Esophagus squamous epithelium (tissue), 4 donors: ENCODE results near the gene L3MBTL2.

Source experiments
- POLR2A ChIP-seq, 4 donors: fragments of 450-650 bp; IDR thresholded peaks; one replicate each; pipeline ENCODE4 v1.6.1; 2017; ENCODE audit warnings: antibody characterized with exemption in 4 of 4, mild to moderate bottlenecking in 4 of 4, moderate library complexity in 3 of 4
- TF ChIP-seq, protein P1 (sequence below), 6 experiments: fragments of 450-650 bp in 4 of 6; fragments of 200-600 bp in 2 of 6; sonication (generic) in 2 of 6; IDR thresholded peaks; one replicate each; pipeline ENCODE4 v1.5.1; 2016 to 2019; ENCODE audit warnings: antibody characterized with exemption in 6 of 6, mild to moderate bottlenecking in 4 of 6, moderate library complexity in 4 of 6

DNA sequence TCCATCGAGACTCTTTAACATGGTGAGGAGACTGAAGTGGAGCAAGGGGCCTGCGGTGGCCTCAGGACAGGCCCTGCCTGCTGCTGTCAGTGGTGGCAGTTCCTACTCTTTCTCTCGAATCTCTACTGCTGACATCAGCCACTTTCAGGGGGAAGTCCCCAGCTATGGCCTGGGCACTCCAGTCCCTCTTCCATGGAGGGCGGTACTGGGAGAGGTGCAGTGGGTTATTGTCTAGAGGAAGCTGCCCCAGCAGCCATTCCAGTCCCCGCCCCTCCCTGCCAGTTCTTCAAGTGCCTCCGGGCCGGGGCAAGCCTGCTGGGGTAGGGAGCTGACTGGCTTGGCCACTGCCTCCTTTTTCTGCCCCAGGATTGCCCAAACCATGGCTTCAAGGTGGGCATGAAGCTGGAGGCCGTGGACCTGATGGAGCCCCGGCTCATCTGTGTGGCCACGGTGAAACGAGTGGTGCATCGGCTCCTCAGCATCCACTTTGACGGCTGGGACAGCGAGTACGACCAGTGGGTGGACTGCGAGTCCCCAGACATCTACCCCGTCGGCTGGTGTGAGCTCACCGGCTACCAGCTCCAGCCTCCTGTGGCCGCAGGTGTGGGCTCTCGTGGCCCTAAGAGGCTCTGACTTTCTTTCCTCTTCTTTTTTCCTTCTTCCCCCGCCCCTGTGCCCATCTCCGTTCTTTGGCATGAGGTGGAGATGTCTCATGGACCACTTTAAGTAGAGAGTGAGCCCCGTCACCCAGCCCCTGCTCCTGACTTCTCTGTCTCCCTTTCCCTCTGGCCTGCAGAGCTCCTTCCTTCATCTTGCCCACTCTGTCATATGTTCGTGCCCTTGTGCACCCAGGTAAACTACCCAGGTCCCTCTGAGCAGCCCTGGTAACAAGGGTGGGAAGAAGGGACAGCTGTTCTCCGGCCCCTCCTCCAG lies 21.9 kb downstream of the L3MBTL2 start:
- TF ChIP-seq, protein P1, sequence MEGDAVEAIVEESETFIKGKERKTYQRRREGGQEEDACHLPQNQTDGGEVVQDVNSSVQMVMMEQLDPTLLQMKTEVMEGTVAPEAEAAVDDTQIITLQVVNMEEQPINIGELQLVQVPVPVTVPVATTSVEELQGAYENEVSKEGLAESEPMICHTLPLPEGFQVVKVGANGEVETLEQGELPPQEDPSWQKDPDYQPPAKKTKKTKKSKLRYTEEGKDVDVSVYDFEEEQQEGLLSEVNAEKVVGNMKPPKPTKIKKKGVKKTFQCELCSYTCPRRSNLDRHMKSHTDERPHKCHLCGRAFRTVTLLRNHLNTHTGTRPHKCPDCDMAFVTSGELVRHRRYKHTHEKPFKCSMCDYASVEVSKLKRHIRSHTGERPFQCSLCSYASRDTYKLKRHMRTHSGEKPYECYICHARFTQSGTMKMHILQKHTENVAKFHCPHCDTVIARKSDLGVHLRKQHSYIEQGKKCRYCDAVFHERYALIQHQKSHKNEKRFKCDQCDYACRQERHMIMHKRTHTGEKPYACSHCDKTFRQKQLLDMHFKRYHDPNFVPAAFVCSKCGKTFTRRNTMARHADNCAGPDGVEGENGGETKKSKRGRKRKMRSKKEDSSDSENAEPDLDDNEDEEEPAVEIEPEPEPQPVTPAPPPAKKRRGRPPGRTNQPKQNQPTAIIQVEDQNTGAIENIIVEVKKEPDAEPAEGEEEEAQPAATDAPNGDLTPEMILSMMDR (IDR thresholded peaks at IDR 0.05) = no peak
- TF ChIP-seq POLR2A (IDR thresholded peaks at IDR 0.05) = no peak
